Measurements from ENCODE around the gene OSBPL8. TPM values are rescaled to one million over a fixed set of nuclear protein-coding genes. Genes with fewer than 3 reads are reported as not detected.

OSBPL8 gene
- polyA plus RNA-seq, 3 donors, result 71.9 to 78.9 (median 74.3) TPM

- no peak for DNase-seq (ENCODE audit: low read depth in 3 of 3, low spot score in 2 of 3)
Measured at GRCh38 chr12:76318773-76319594, 240.6 kb downstream of the OSBPL8 start.

GRCh38 chr12:76317976-76318375 is 241.6 kb downstream of the OSBPL8 start:
- no peak for DNase-seq (ENCODE audit: low read depth in 3 of 3, low spot score in 2 of 3)

DNA sequence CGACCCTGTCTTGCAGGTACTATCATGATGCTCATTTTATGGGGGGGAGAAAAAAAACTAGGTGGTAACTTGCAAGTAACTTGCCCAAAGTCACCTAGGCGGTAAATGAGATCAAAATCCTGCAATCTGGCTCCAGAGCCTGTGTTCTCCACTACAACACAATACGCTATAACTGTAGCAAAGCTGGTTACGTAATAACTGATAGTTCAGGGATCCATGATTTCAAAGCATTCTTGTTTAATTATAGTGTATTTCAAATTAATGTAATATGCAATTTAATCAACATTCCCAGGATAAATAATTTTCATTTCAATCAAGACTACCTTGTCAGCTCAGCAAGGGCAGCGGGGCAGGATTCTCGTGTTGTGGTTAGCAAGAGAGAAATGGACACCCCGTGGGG is 243.1 kb downstream of the OSBPL8 start:
- no peak for DNase-seq (ENCODE audit: low read depth in 3 of 3, low spot score in 2 of 3)

DNA sequence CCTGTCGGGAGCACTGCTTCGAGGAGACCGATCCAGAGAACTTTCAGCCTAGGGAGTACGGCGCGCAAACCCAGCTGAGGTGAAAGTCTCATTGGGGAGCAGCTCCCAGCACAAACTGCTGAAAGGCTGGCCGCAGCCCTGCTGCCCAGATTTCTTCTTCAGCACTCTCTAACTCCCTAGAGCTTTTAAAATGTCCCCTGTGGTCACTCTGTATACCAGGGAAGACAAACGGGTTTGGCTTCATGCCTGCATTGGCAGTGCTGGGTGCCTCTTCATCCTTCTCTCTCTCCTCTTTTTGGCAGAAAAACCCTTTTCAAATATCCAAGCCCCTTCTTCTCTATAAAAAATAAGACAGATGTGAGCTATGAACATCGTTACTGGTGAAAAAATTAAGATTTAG is 246.3 kb downstream of the OSBPL8 start:
- no peak for DNase-seq (ENCODE audit: low read depth in 3 of 3, low spot score in 2 of 3)

- no peak for DNase-seq (ENCODE audit: low read depth in 3 of 3, low spot score in 2 of 3)
Measured at GRCh38 chr12:76312315-76312714, 247.3 kb downstream of the OSBPL8 start.

GRCh38 chr12:76311796-76312195 is 247.8 kb downstream of the OSBPL8 start:
- DNase-seq (ENCODE audit: low read depth in 3 of 3, low spot score in 2 of 3), result no peak

DNA sequence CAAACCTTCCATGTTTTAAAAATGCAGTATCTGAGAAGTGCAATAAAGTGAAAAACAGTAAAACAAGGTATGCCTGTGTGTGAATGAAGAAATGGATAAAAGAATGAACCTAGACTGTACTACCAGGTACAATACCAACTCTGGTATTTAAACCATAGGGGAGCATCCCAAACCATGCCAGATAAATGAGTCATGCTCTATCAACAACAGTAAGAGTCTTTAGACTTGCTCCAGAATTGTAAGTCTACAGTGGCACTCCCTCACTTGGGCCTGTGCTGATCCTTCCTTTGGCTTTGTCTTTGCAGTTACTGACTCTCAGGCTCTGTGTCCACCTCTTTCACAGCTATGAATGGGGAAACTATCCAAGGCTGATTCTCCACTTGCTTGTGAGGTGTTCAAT is 249.5 kb downstream of the OSBPL8 start:
- no peak for DNase-seq (ENCODE audit: low read depth in 3 of 3, low spot score in 2 of 3)

DNA sequence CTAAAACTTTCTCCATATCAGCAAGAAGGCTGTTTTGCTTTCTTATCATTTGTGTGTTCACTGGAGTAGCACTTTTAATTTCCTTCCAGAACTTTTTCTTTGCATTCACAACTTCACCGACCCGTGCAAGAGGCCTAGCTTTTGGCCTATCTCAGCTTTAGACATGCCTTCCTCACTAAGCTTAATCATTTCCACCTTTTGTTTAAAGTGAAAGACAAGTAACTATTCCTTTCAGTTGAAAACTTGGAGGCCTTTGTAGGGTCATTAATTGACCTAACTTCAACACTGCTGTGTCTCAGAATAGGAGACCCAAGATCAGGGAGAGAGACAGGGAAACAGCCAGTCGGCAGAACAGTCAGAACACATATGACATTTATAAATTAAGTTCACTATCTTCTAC is 250.7 kb downstream of the OSBPL8 start:
- no peak for DNase-seq (ENCODE audit: low read depth in 3 of 3, low spot score in 2 of 3)

DNA sequence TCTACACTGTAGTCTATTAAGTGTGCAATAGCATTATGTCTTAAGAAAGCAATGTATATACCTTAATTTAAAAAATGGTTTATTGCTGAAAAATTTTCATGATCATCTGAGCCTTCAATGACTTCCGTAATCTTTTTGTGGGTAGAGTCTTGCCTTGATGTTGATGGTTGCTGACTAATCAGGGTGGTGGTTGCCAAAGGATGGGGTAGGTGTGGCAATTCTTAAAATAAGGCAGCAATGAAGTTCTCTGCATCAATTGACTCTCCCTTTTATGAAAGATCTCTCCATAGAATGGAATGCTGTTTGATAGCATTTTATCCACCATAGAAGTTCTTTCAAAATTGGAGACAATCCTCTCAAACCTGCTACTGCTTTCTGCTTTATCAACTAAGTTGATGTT is 252.5 kb downstream of the OSBPL8 start:
- no peak for DNase-seq (ENCODE audit: low read depth in 3 of 3, low spot score in 2 of 3)

DNA sequence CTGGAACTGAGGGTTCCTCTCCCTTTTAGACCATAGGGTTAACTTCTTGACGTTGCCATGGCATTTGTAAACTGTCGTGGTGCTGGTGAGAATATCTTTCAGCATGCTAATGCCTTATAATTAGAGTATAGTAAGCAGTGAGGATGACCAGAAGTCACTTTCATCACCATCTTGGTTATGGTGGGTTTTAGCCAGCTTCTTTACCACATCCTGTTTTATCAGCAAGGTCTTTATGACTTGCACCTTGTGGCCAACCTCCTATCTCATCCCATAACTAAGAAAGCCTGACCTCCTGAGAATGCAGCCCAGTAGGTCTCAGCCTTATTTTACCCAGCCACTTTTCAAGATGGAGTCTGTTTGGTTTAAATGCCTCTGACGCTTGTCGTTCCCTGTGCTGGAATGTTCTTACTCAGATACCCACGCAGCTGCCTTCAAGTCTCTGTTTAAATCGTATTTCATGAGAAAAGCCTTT is 255.5 kb downstream of the OSBPL8 start:
- no peak for DNase-seq (ENCODE audit: low read depth in 3 of 3, low spot score in 2 of 3)

DNA sequence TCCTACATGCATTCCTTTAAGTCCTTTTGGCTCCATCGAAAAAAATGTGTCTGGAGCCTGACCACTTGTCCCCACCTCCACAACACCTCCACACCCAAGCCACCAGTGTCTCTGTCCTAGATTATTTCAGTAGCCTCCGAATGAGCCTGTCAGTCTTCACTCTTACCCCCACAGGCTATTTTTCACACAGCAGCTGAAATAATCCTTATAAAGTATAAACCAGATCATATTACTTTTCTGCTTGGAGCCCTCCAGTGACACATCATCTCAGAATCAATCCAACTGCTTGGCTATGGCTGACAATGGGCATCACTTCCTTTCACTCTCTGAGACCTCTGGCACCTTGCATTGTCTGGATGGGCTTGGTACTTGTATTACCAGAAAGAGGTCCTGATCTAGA is 256.2 kb downstream of the OSBPL8 start:
- no peak for DNase-seq (ENCODE audit: low read depth in 3 of 3, low spot score in 2 of 3)

Other genes with a start within 250 kb of the OSBPL8 start
- 10 to 100 TPM; 33.8 to 34.8 (median 34.6) TPM for gene BBS10, start 211.4 kb downstream of the OSBPL8 start, polyA plus RNA-seq (ENCODE audit: insufficient read length in 3 of 3)
- 10 to 100 TPM; 58.7 to 70.4 (median 67.2) TPM for gene ZDHHC17, start 204.3 kb upstream of the OSBPL8 start, polyA plus RNA-seq (ENCODE audit: insufficient read length in 3 of 3)

All from right renal cortex interstitium (tissue), 3 donors.